HG02759 (cell line): ENCODE results near the gene UGT1A9.

ENCODE experiments used
- ATAC-seq: cut with Tn5 transposase; IDR thresholded peaks from one replicate; pipeline ENCODE4 v1.9.1; 2021; ENCODE audit warnings: mild to moderate bottlenecking, moderate library complexity; ENCODE audit not compliant: unreplicated experiment

The UGT1A9 gene

DNA sequence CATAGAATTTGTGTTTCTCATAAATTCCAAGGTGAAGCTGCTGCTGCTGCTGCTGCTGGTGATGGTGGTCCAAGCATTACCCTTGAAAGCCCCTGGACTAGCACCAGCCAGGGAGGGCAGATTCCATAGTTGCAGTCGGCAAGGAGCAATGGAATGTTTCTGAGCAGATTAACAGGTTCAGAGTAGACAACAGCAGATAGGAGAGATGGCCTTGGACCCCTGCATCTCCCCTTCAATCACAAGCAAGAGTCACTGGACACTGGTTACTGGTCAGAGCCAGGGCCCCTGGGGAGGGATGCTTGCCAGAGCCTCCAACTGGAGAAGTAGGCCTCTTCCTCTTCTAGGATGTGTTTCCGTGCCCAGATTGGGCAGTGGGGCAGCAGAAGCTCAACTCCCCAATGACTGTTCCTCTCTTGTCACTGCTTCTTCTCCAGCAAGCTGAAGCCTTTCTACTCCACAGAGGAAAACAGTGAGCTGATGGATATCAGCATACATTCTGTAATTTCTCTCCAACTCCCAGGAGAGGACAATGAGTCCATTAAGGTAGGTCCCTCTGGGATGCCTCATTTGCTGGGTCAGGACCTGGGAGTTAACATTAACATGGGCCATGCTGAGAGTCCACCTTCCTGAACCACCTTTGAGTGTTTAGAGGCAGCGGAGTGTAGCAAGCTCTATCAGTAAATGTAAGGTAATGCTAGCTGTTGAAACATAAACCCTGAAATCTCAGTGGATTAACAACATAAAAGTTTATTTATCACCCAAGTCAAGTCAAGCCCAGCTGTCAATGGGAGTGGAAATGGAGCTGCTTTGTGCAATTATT is 141.7 kb downstream of the UGT1A9 start:
- no peak for ATAC-seq

DNA sequence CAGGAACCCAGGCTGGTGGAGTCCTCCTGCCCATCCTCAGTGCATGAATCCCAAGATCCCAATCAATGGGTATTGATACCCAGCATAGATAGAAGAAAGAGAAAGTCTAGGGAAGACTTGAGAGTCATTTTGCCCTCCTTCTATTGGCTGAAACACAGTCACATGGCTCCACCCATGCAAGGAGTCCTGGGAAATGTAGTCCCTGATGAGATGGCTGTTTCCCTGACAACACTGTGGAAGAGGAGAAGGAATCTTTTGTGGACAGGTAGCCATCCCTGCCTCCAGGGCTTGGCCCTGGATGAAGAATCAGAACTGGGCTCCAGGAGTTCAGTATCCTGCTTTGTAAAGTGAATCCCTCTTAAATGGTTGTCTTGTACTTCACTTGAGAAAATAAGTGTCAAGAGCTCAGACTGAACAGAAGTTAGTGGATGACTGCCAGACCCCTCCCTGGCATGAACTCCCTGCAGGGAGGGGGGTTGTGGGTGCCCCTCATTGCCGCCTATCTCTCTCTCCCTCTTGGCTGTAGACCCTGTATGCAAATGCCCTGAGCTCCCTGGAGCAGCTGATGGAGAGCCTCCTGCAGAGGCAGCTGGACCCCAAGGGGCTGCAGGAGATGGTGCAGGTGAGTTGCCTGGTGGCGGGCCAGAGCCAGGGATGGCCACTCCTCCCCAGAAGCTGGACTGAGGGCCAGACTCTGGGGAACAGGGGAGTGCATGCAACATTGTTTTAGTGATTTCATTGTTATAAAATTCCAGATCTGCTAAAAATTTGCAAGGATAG is 142.5 kb downstream of the UGT1A9 start:
- no peak for ATAC-seq

- ATAC-seq = no peak
These were observed 144.2 kb downstream of the UGT1A9 start for GRCh38 chr2:233815861-233816260.

DNA sequence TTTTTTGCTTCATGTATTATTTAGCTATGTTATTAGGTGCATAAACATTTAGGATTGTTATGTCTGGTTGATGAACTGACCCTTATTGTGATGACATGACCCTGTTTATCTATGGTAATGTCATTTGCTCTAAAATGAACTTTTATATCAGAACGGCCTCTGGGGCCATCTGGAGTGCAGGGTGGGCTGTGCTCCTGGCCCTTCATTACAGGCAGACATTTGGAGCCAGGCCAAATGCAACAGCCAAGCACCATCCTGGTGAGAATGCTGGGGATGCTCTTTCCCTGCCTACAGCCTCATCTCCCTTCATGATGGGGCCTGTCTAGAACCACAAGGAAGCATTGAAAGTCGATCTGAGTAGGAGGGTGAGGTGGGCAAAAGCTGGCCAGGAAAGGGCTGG is 144.6 kb downstream of the UGT1A9 start:
- ATAC-seq = no peak

- no peak for ATAC-seq
These were observed 145.1 kb downstream of the UGT1A9 start for GRCh38 chr2:233816771-233817170.

DNA sequence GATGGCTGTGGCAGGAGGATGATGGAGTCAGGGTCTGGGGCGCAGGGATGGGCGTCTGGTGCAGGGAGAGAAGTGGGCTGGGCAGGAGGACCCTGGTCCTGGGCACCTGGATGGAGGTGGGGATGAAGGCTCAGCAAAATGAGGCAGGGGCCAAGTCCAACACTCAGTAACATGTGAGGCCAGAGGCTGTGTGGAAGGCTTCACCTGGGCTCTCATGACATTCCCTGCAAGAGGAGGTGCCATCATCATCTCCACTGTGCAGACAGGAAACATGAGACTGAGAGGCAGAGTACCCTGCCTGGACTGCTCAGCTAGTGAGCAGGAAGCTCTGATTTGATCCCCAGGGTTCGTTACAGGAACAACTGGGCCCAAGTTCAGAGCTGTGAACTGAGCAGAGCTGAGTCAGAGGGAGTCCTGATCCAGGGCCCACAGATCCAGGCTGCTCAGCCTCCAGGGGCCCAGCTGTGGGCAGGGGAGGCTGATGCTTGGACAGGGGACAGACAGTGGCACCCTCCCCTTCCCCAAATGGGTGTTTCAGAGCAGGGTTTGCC is 145.7 kb downstream of the UGT1A9 start:
- ATAC-seq = no peak

GRCh38 chr2:233817995-233818638 is 146.4 kb downstream of the UGT1A9 start:
- no peak for ATAC-seq

DNA sequence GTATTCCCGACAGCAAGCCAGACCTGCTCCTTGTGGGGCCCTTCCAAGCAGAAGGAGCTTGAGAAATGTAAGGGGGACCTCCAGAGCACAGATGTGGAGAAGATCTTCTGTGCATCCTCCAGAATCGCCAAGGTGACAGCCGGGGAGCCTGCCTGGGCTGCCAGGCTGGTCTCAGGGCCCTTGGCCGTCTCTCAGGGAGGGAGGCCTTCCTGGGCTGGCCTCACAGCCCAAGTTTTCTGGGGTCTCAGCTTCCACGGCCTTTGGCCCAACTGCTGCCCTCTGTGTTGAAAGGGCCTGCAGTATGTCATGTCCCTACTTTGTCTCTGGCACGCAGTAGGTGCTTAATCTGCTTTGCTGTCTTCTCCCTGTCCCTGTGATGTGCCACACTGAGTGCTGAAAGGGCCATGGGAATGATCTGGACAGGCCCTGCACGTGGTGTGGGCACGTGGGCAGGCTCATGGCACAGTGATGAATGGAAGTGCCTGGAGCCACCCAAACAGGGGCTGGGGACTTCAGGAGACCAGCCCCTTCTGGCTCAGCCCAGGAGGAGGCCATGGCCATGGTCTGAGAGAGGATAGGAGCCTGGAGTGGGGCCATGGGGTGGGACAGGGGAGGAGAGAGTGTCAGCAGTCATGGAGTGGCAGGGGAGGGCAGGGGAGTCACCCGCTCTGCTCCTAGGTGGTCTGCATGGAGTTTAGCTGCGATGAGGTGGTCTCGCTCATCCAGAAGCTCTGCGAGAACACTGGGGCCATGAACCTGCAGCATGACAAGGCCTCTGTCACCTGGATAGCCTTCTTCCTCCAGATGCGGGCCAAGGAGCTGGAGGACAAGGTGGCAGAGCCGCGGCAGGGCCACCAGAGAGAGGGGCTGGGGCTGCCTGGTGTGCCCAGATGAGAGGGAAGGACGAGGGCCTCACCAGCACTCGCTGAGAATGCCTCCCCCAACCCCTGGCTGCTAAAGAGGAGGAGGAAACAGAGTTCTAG is 147.2 kb downstream of the UGT1A9 start:
- ATAC-seq = no peak

DNA sequence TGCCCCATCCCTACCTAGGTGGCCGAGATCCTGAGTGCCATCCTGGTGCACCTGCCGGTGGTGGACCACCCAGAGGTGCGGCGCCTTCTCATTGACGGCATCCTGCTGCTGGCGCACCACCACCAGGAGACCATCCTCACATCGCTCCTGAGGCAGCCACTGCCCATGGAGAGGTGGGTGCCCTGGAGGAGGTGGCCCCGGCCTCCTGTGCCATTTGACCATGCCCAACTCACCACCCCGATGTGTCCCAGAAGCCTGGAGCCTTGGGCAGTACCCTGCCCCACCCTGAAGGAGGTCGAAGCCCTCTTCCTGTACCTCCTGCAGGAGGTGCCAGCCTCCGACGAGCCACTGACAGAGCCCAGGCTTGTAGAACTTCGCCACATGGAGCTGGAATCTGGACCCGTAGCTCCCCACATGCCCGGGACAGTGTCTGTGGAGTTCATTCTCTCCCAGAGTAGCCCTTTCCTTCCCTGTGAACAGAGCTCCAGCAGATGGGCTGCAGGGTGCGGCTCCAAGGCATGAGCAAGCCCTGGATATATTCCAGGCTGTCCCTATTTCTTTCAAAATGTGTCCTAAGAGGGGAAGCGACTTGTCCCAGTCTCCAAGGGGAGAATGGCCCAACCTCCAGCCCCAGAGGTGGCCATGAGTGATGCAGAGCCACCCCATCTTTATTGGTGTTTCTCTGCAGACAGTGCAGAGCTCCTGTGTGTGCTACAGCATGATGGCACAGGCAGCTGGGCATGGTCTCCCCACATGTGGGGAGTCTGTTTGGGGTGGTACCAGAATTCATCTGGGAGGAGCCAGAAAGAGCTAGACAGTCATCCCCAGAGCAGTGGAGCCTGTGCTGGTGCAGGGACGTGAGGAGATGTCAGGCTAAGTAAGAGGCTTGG is 148.4 kb downstream of the UGT1A9 start:
- ATAC-seq = no peak

GRCh38 chr2:233820774-233821105 is 149.0 kb downstream of the UGT1A9 start:
- ATAC-seq = no peak

DNA sequence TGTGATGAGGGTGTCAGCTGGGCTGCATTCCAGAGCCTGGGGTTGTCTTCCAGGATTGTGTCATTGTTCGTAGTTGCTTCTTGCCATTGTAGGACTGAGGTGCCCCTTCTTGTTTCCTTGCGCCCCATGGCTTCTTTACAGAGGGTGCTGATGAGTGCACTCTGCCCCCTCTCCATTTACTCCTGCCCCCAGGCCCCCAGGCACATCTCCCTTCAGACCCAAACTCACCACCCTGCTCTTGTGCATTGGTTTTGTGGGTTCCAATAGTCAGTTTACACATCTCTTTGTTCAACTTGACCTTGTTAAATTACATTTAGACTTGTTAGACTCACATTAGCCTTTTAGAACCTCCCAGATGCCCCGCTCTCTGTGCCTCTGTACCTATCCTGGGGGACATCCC is 149.5 kb downstream of the UGT1A9 start:
- no peak for ATAC-seq

DNA sequence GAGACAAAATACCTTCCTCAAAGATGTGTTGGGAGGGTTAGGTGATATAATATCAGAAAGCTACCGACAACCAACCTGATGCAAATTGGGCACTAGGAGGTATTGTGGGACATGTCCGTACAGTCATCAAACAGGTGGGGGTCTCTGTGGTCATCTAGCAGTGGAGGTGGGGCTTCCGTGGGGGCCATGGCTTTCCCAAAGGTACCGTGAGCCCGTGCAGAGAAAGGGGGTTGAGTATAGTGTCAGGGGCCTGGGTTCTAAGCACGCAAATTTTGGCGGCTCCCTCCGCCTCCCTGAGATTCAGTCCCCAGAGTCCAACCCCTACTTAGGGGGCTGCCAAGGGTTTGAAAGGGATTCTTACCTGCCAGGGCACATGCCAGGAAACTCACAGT is 150.0 kb downstream of the UGT1A9 start:
- no peak for ATAC-seq

DNA sequence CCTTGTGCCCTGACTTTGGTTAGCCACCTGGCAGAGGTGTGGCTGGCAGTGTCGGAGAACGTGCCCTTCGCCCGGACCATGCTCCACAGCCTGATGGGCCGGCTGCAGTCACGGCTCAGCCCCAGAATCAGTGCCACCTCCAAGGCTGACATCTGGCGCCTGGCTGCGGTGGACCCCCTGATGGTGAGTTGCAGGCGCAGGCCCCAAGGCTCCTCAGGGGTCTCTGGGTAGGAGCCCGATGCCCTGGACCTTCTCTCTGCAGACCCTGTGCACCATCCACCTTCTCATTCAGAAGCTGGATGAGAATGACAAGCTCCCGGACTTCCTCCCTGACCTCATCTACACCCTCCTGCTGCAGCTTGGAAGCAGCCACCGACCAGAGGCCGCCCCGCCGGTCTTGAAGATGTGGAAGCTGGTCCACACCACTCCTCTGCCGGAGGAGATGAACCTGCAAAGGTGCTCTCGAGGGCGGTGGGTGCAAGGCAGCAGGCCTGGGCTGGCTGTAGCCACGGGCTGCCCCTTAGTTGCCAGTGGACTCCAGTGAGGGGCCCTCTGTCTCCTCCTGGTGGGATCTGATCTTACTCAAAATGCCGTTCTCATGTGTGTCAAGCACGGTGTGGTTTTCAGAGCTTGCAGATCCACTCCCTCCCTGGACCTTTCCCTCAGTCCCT is 150.5 kb downstream of the UGT1A9 start:
- no peak for ATAC-seq
